Forelimb muscle (tissue), 1 donor: ENCODE measurements around the gene ATOH8. TPM values are rescaled to one million over a fixed set of nuclear protein-coding genes. Genes with fewer than 3 reads are reported as not detected.
A peak's percentile ranks its signal among the peaks of the same experiment; 100 is the strongest.

ENCODE experiments used
- DNase-seq: peaks from one replicate; pipeline ENCODE4 v3.0.0-alpha.2; 2013; ENCODE audit warnings: low read depth
- polyA plus RNA-seq: library from polyadenylated mRNA; unstranded; fragments of 120-200 nt; gene quantifications from one replicate; pipeline ENCODE4 v1.2.1, GENCODE V29; 2013; ENCODE audit not compliant: insufficient read length

ATOH8 gene
- polyA plus RNA-seq, 1 donor, result 21.1 TPM

- no peak for DNase-seq
These were observed 34.8 kb upstream of the ATOH8 start for GRCh38 chr2:85718885-85719492.

DNA sequence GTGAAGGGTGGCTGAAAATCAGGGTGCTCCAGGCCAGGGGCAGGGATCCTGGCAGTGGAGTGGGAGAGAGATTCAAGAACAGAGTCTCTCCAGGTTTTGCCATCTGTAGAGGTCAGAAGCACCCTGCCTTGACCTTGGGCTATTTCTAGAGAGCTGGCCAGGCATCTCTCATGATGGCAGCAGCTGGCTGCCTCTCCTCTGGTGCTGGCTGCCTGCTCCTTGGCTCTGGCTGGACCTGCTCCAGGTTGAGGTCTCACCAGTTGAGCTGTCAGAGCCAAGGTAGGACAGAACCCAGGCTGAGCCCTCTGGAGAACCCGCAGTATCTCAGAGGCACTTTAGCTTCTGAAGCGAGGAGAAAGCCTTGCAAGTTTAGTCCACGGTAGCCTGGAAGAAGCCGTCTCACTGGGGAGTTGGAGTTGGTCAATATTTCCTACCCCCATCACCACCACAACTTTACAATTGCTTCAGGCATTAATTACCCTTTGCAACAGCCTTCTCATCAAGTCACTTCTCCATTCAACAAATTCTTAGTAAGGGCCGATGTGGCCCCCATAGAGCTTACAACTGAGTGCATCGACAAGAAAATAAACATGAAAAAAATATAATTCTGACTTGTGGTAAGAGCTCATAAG, 34.1 kb upstream of the ATOH8 start:
- no peak for DNase-seq

DNA sequence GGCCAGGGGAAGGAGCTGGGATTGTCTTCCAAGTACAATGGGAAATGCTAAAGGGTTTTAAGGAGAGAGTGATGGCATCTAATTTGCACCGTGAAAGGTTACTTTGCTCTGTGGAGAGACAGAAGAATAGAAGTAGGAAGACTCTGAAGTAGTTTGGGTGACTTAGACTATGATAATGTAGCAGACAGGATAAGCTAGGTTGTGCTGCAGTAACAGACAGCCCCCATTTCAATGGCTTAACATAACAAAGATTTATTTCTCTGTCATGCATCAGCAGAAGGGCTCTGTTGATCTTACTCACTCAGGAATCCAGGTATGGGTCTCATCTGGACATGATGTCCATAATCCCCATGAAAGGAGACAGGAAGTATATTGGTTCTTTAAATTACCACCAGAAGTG, 33.3 kb upstream of the ATOH8 start:
- no peak for DNase-seq

DNA sequence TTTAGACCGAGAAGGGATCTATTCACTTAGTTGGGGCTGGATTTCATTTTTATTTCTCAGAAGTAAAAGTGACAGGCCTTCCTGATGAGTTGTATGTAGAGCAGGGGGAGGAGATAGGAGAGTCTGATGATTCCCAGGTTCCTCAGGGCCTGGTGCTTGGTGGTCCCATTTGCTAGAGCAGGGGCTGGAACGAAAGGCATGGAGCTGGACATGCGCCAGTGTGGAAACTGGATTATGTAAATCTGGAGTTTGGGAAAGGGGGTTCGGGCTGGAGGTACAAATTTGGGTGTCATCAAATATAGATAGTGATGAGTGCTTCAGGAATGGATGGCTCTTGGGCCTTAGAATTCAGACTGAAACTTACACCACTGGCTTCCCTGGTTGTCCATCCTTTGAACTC, 32.1 kb upstream of the ATOH8 start:
- DNase-seq, result no peak

- no peak for DNase-seq
These were observed 31.3 kb upstream of the ATOH8 start for GRCh38 chr2:85722519-85722918.

DNA sequence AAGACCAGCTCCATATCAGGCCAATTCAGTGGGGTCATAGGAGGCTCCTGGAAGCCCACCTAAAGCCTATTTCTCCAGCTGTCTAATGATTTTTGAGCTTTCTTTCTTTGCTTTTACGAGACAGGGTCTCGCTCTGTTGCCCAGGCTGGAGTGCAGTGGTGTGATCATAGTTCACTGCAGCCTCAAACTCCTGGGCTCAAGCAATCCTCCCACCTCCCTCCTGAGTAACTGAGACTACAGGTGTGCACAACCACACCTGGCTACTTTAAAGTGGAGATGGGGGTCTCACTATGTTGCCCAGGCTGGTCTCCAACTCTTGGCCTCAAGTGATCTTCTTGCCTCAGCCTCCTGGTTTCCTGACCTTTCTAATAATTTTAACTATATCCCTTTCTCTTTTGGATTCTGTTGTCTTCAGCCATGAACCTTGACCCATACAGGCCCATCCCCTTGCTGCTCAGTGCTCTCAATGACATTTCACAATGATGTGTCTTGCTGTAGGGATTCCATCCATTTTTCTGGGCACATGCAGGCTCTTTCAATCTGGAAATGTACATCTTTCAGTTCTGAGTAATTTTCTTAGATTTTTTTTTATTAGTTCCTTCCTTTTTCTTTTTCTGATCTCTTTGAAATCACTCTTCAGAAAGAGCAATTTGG, 30.0 kb upstream of the ATOH8 start:
- DNase-seq, result no peak

DNA sequence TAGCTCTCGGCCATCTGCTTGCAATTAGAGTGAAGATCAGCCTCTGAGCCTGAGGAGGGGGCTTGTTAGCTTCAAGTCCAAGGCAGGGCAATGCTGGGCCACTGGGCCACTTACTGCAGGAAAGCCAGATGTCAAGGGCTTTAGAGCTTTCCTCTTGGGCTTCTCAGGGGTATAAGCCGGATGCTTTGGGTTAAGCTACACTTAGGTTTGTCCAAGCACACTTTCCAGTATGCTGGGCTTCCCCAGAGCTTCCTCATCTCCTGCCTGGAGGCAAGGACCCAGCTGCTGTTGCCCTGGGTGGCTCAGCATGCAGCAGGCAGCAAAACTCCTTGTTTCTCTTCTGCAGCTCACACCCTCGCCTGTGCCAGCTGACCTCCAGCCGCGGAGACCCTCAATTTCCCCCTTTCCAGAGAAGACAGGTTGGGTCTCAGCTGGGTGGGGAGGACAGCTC, 29.0 kb upstream of the ATOH8 start:
- no peak for DNase-seq

DNA sequence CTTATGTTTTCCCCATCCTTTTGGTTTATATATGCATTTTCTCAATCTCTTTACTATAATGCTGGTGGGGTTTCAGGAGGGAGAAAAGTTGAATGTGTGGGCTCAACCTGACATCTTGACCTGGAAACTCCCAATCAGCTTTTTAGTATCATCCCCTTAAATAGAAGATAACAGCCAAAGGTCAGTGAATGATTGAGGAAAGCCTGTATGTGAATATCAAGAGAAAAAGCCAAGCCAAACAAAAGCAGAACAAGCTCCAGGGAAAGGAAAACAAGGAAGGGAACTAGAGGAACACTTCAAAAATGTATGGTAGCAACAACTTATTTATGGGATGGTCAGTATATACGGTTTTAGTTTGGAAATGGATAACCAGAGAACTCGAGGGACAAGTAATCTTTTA, 28.3 kb upstream of the ATOH8 start:
- DNase-seq, result no peak

- no peak for DNase-seq
These were observed 26.0 kb upstream of the ATOH8 start for GRCh38 chr2:85727798-85728197.

DNA sequence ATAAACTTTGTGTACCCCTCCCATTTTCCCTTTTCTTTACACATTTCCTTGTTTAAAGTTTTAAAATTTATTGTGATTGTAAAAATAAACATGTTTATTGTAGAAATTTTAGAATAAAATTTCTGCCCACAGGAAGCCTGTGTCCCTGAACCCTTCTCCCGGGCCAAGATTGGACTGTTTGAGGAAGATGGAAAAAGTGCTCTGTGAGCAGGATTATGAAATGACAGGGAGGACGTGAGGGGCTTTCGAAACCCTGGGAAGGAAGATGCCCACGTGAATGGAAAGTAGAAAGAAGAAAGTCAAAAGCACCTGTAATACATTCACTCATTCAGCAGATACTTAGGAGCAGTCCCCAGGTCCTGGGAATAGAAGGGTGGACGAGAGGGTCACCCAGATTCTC, 25.4 kb upstream of the ATOH8 start:
- DNase-seq, result no peak

GRCh38 chr2:85728883-85729824, 24.6 kb upstream of the ATOH8 start:
- peak; percentile 54 for DNase-seq

GRCh38 chr2:85729825-85730510, 23.8 kb upstream of the ATOH8 start:
- no peak for DNase-seq

GRCh38 chr2:85730686-85731230, 23.0 kb upstream of the ATOH8 start:
- no peak for DNase-seq

- no peak for DNase-seq
These were observed 22.2 kb upstream of the ATOH8 start for GRCh38 chr2:85731606-85732005.

- DNase-seq, result no peak
These were observed 21.2 kb upstream of the ATOH8 start for GRCh38 chr2:85732467-85733120.

DNA sequence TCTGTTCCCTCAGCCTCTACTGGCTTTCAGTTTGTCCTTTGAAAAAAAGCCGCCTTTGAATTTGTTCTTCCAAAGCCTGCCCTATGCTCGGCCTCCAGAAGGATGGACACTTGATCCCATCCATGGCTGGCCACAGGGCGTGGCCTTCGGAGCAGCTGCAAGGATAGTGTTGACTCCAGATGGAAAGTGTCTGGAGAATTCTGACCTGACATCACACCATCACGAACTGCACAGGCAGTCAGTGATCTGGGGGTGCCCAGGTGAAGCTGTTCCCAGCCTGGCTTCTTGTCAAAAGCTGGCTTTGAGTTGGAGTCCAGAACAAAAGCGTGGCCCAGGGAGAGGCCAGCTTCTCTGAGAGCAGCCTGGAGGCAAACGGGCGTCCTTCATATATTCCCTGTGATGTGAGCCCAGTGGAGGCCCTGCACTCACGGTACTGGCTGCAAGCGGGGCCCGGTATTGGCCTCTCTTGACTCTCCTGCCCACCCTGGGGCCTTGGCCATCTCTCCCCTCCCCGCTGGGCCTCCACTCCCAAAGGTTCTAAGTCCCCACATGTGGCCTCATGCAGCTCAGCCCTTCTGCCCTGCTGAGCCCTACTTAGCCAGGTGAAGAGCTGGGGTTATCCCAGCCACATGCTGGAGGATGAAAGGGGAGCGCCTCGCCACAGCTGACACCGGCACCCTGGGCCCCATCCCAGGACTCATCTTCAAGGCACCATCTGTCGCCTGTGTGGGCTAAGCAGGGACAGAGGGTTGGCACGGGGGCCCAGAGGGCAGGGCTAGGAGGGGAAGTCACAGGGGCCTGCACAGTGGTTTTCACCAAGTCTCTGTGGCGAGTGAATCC, 20.4 kb upstream of the ATOH8 start:
- DNase-seq, result no peak

DNA sequence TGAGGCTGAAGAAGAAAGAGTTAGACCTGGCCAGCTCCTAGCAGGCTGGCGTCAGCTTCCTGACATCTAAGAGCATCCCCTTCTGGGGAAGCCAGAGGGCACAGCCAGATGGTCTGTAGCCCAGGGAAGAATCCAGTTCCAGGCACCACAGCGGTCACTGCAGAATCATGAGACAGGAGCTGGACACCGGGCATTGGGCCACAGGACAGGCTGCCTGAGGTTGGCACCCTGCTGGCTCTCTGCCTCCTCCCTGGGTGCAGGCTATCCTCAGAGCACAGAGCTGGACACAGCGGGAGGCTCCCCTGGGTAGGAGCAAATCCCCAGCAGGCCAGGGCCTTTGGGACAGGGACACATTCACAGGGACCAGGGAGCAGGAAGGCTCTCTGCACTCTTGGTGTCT, 19.8 kb upstream of the ATOH8 start:
- no peak for DNase-seq

GRCh38 chr2:85734942-85735608, 18.7 kb upstream of the ATOH8 start:
- DNase-seq, result no peak

GRCh38 chr2:85735691-85736090, 18.1 kb upstream of the ATOH8 start:
- no peak for DNase-seq
